Activated CD8-positive, alpha-beta memory T cell treated with anti-CD3 and anti-CD28 coated beads, Interleukin-2, amount 10 ng/mL, durations not matched to agents 7 days and 5 days (primary cell): ENCODE measurements around the gene MBD4. TPM values are rescaled to one million over a fixed set of nuclear protein-coding genes. Genes with fewer than 3 reads are reported as not detected.
A peak's percentile ranks its signal among the peaks of the same experiment; 100 is the strongest.

Experiments
- ATAC-seq: fragments of 150-1000 bp; cut with Tn5 transposase; one replicate; pipeline ENCODE4 v1.10.0; 2021; ENCODE audit warnings: moderate library complexity
- CTCF ChIA-PET: fragments of 350-600 bp; sonication (Branson Sonifier 250); formaldehyde crosslinking; loops from one replicate; lab custom pipeline; 2021; ENCODE audit warnings: antibody characterized with exemption; lab: Charles Lee
- DNase-seq: peaks from one replicate; pipeline ENCODE4 v3.0.0-alpha.2; 2020
- H3K27ac Mint-ChIP-seq: one replicate; pipeline ENCODE4 v1.8.0; 2021; ENCODE audit warnings: mild to moderate bottlenecking, mixed read lengths
- H3K27me3 Mint-ChIP-seq: one replicate; pipeline ENCODE4 v1.8.0; 2021; ENCODE audit warnings: mixed read lengths
- H3K36me3 Mint-ChIP-seq: one replicate; pipeline ENCODE4 v1.8.0; 2021; ENCODE audit warnings: mild to moderate bottlenecking, mixed read lengths
- H3K4me1 Mint-ChIP-seq: one replicate; pipeline ENCODE4 v1.8.0; 2021; ENCODE audit warnings: mixed read lengths
- H3K4me3 Mint-ChIP-seq: one replicate; pipeline ENCODE4 v1.8.0; 2021; ENCODE audit warnings: mild to moderate bottlenecking, moderate library complexity, mixed read lengths
- H3K9me3 Mint-ChIP-seq: one replicate; pipeline ENCODE4 v1.8.0; 2022; ENCODE audit warnings: low read depth, mixed read lengths
- total RNA-seq, 2 experiments: library from RNA; stranded (reverse); gene quantifications; one replicate each; pipeline ENCODE4 v1.2.3, GENCODE V29; 2021

Gene MBD4
- total RNA-seq, 2 experiments from 2014 or later = 51.9 to 52.0 TPM

- CTCF ChIA-PET = no interaction called here
- Mint-ChIP-seq H3K36me3 (peaks cover 7% of the 10 kb centered on the region), H3K4me1 (no peaks in the 10 kb centered on the region), H3K9me3 (no peaks in the 10 kb centered on the region), H3K27ac (no peak overlapping the region), H3K4me3 (no peak overlapping the region), H3K27me3 (no peaks in the 10 kb centered on the region)
- ATAC-seq (no peak), DNase-seq (no peak)
Measured at GRCh38 chr3:129475863-129476262, 36.1 kb upstream of the MBD4 start.

DNA sequence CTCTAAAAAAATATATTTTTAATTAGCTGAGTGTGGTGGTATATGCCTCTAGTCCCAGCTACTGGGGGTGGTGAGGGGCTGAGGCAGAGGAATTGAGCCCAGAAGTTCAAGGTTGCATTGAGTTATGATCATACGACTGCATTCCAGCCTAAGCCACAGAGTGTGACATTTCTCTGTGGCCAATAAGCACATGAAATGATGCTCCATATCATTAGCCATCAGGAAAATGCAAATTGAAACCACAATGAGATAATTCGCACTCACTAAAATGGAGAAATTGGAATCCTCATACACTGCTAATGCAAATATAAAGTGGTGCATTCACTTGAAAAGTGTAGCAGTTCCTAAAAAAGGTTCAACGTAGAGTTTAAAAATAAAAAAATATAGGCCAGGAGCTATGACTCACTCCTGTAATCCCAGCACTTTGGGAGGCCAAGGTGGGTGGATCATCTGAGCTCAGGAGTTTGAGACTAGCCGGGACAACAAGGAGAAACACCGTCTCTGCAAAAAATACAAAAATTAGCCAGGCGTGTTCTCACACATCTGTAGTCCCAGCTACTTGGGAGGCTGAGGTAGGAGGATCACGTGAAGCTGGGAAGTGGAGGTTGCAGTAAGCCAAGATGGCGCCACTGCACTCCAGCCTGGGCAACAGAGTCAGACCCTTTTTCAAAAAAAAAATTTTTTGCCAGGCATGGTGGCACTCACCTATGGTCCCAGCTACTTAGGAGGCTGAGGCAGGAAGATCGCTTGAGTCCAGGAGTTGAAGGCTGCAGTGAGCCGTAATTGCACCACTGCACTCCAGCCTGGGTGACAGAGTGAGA is 35.4 kb upstream of the MBD4 start:
- DNase-seq = no peak
- Mint-ChIP-seq H3K9me3 (no peaks in the 10 kb centered on the region), H3K27me3 (no peaks in the 10 kb centered on the region), H3K4me3 (no peak overlapping the region), H3K27ac (no peak overlapping the region), H3K4me1 (no peaks in the 10 kb centered on the region), H3K36me3 (peaks cover 7% of the 10 kb centered on the region)
- ATAC-seq = no peak
- CTCF ChIA-PET = interaction anchor here (0.8 to 1.0 kb wide), 2 partner anchors 15 to 153 kb away, joined by 3 to 4 read pairs; no protein-coding TSS in a partner anchor

- CTCF ChIA-PET = no interaction called here
Measured at GRCh38 chr3:129473769-129474152, 34.0 kb upstream of the MBD4 start.

GRCh38 chr3:129473067-129473768 is 33.5 kb upstream of the MBD4 start:
- H3K36me3 Mint-ChIP-seq = peaks cover 10% of the 10 kb centered on the region
- no peak overlapping the region for H3K4me3 Mint-ChIP-seq
- CTCF ChIA-PET = interaction anchor here (1.4 kb wide), 1 partner anchor 17 kb away, joined by 6 read pairs; no protein-coding TSS in a partner anchor

More at GRCh38 chr3:129473769-129474152, 34.0 kb upstream of the MBD4 start:
- no peak overlapping the region for H3K4me3 Mint-ChIP-seq
- no peaks in the 10 kb centered on the region for H3K27me3 Mint-ChIP-seq
- H3K36me3 Mint-ChIP-seq = peaks cover 10% of the 10 kb centered on the region
- ATAC-seq (no peak), DNase-seq (no peak)
- H3K4me1 Mint-ChIP-seq = no peaks in the 10 kb centered on the region
- no peak overlapping the region for H3K27ac Mint-ChIP-seq
- H3K9me3 Mint-ChIP-seq = no peaks in the 10 kb centered on the region

GRCh38 chr3:129470861-129471260 is 31.1 kb upstream of the MBD4 start:
- no peaks in the 10 kb centered on the region for H3K4me1 Mint-ChIP-seq
- peaks cover 3% of the 10 kb centered on the region for H3K36me3 Mint-ChIP-seq
- no peak overlapping the region for H3K4me3 Mint-ChIP-seq
- H3K9me3 Mint-ChIP-seq = no peaks in the 10 kb centered on the region
- ATAC-seq (no peak), DNase-seq (no peak)
- CTCF ChIA-PET = interaction anchor here (0.7 kb wide), 1 partner anchor 79 kb away, joined by 3 read pairs; no protein-coding TSS in a partner anchor
- no peaks in the 10 kb centered on the region for H3K27me3 Mint-ChIP-seq
- H3K27ac Mint-ChIP-seq = no peak overlapping the region

More at GRCh38 chr3:129473067-129473768, 33.5 kb upstream of the MBD4 start:
- DNase-seq = no peak
- Mint-ChIP-seq H3K9me3 (no peaks in the 10 kb centered on the region), H3K27me3 (no peaks in the 10 kb centered on the region), H3K4me1 (no peaks in the 10 kb centered on the region), H3K27ac (no peak overlapping the region)
- no peak for ATAC-seq

GRCh38 chr3:129469026-129469425 is 29.3 kb upstream of the MBD4 start:
- H3K36me3 Mint-ChIP-seq = peaks cover 3% of the 10 kb centered on the region
- CTCF ChIA-PET = interaction anchor here (0.7 to 1.1 kb wide), 2 partner anchors 24 to 97 kb away, joined by 3 read pairs; no protein-coding TSS in a partner anchor
- H3K27ac Mint-ChIP-seq = no peak overlapping the region

DNA sequence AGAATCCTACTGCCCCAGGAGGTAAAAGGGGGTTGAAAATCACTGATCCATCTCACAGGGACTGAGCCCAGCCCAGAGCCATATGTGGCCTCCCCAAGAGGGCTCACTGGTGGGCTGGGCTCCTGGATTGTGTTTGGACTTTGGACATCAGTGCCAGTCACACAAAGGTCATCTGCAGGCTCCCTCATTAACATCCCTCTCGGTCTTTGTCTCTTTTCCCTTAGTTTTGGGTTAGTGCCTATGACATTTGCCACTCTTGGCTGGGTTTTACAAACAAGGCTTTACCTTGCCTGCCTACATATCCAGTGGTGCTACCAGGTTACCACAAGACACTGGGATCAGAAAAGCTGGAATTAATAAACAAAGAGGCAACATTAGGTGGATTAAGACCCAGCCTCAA is 28.2 kb upstream of the MBD4 start:
- H3K27ac Mint-ChIP-seq = no peak overlapping the region
- no peak overlapping the region for H3K4me3 Mint-ChIP-seq
- H3K27me3 Mint-ChIP-seq = no peaks in the 10 kb centered on the region
- ATAC-seq (no peak), DNase-seq (no peak)
- peaks cover 3% of the 10 kb centered on the region for H3K36me3 Mint-ChIP-seq
- CTCF ChIA-PET = no interaction called here
- H3K4me1 Mint-ChIP-seq = no peaks in the 10 kb centered on the region
- no peaks in the 10 kb centered on the region for H3K9me3 Mint-ChIP-seq

More at GRCh38 chr3:129469026-129469425, 29.3 kb upstream of the MBD4 start:
- H3K9me3 Mint-ChIP-seq = no peaks in the 10 kb centered on the region
- H3K27me3 Mint-ChIP-seq = no peaks in the 10 kb centered on the region
- H3K4me3 Mint-ChIP-seq = no peak overlapping the region
- H3K4me1 Mint-ChIP-seq = no peaks in the 10 kb centered on the region
- DNase-seq (no peak), ATAC-seq (no peak)

DNA sequence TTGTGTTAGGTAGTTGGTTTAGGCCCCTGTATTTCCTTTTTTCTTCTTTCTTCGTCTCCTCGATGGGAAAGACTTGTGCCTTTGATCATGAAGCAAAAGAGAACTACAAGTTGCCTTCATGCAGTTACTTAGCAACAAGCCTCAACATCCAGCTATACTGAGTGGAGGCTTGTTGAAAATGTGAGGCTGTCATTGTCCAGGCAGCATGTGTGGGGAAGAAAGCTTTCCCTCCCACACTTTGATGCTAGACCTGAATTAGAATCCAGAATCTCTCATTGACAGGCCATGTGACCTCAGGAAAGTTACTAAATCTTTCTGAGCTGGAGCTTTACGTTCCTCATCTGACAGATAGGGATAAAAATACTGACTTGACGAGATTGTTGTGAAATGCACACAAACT is 24.0 kb upstream of the MBD4 start:
- CTCF ChIA-PET = no interaction called here
- no peak for DNase-seq
- peaks cover 13% of the 10 kb centered on the region for H3K4me1 Mint-ChIP-seq

GRCh38 chr3:129463094-129463493 is 23.3 kb upstream of the MBD4 start:
- DNase-seq = no peak
- no peaks in the 10 kb centered on the region for H3K27me3 Mint-ChIP-seq
- H3K36me3 Mint-ChIP-seq = peaks cover 5% of the 10 kb centered on the region
- H3K9me3 Mint-ChIP-seq = no peaks in the 10 kb centered on the region
- no peak for ATAC-seq
- H3K4me3 Mint-ChIP-seq = no peak overlapping the region
- H3K27ac Mint-ChIP-seq = no peak overlapping the region
- peaks cover 13% of the 10 kb centered on the region for H3K4me1 Mint-ChIP-seq
- CTCF ChIA-PET = no interaction called here

More for the DNA sequence above, 24.0 kb upstream of the MBD4 start:
- H3K9me3 Mint-ChIP-seq = no peaks in the 10 kb centered on the region
- ATAC-seq = no peak
- no peak overlapping the region for H3K4me3 Mint-ChIP-seq
- no peaks in the 10 kb centered on the region for H3K27me3 Mint-ChIP-seq
- H3K36me3 Mint-ChIP-seq = peaks cover 5% of the 10 kb centered on the region
- no peak overlapping the region for H3K27ac Mint-ChIP-seq

DNA sequence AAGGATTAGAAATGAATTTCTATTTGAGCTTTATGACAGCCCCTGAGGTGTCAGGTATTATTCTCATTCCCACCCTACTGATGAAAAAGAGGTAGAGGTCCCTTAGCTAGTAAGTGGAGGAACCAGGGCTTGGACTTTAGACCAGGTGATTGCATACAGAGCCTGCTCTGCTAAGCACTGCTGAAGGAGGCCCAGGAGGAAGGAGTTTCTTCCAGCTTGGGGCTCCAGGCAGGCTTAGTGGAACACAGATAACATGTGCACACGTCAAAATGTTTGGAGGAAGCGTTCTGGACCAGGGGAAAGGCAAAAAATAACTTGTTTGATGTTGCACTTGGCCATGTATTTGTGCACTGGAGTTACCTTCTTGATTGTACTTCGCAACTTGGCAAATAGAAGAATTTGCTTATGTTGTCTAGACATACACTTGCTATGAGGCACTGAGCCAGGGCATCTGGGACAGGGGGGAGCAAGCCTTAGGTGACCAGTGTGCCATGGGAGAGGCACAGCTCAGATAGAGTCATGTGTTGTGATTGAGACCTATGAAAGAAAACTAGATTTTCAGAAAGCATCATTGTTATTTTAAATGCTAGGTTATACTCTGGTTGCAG is 22.7 kb upstream of the MBD4 start:
- CTCF ChIA-PET = no interaction called here
- Mint-ChIP-seq H3K9me3 (no peaks in the 10 kb centered on the region), H3K4me1 (peaks cover 13% of the 10 kb centered on the region), H3K4me3 (no peak overlapping the region), H3K27ac (no peak overlapping the region), H3K36me3 (peaks cover 5% of the 10 kb centered on the region), H3K27me3 (no peaks in the 10 kb centered on the region)
- no peak for DNase-seq
- no peak for ATAC-seq

DNA sequence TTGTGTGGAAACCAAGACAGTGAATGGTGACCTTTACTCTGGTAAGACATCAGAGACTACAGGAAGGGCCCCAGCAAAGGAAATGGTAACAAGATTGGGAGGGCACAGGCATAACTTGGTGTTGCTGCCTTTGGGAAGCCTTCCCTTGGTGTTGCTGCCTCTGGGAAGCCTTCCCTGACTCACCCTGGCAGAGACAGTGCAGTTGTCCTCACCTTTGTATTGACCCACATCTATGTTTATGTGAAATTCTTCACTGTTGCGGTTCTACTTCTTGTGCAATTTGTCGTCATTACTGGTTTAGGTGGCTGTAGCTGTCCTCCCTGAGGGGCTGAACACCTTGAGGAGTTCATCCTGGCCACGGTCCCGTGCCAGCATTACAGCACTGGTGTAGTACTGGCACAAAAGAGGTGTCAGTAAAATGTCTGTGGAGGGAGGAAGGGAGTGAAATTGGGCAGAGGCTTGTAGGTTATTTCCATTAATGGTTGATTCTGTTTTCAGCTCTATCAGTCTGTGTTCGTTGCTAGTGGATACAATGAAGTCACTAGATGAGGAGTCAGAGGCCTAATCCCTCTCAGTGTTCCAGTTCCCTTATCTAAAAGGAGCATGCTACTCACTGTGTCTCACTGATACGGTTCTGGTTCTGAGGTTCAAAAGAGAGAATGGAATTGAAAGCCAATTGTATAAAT is 21.9 kb upstream of the MBD4 start:
- Mint-ChIP-seq H3K36me3 (peaks cover 5% of the 10 kb centered on the region), H3K27ac (no peak overlapping the region), H3K4me1 (peaks cover 13% of the 10 kb centered on the region), H3K9me3 (no peaks in the 10 kb centered on the region), H3K4me3 (no peak overlapping the region), H3K27me3 (no peaks in the 10 kb centered on the region)
- CTCF ChIA-PET = no interaction called here
- no peak for DNase-seq
- no peak for ATAC-seq

GRCh38 chr3:129461022-129461421 is 21.3 kb upstream of the MBD4 start:
- Mint-ChIP-seq H3K4me1 (peaks cover 13% of the 10 kb centered on the region), H3K4me3 (no peak overlapping the region), H3K27me3 (no peaks in the 10 kb centered on the region), H3K27ac (peak overlapping the region; percentile 38), H3K36me3 (peaks cover 5% of the 10 kb centered on the region), H3K9me3 (no peaks in the 10 kb centered on the region)
- CTCF ChIA-PET = no interaction called here
- ATAC-seq (no peak), DNase-seq (no peak)

DNA sequence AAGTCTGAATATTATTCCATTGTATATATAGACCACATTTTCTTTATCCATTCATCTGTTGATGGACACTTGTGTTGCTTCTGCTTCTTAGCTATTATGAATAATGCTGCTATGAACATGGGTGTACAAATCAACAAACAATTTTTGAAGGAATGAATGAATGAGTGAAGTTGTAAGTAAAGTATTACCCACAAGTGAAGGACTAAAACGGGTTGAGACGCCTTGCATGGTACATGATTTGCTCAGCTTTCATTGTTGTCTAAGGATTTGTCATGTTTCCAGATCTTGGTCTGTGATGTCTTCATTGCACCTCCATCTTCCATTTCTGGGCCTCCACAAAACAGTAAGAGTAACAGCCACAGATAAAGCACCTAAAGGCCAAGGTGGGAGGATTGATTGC is 20.8 kb upstream of the MBD4 start:
- DNase-seq (no peak), ATAC-seq (no peak)
- H3K4me3 Mint-ChIP-seq = no peak overlapping the region
- H3K4me1 Mint-ChIP-seq = peaks cover 13% of the 10 kb centered on the region
- H3K36me3 Mint-ChIP-seq = peaks cover 5% of the 10 kb centered on the region
- CTCF ChIA-PET = no interaction called here
- no peaks in the 10 kb centered on the region for H3K9me3 Mint-ChIP-seq
- no peak overlapping the region for H3K27ac Mint-ChIP-seq
- no peaks in the 10 kb centered on the region for H3K27me3 Mint-ChIP-seq
